ENCODE measurements around the gene EHBP1.
"Not testable (repeated sequence)": the region's sequence is repeated elsewhere in the genome, so short reads cannot be mapped to it uniquely, and the experiment has no call there.

The EHBP1 gene

GRCh38 chr2:62711832-62712494 is 6.5 kb downstream of the EHBP1 start:
- DNase-seq (ENCODE audit: low read depth) = no peak
- H3K4me3 ChIP-seq (ENCODE audit: low read depth, low read length) = no peak overlapping the region
- TF ChIP-seq MYC (IDR thresholded peaks at IDR 0.05; ENCODE audit: low read depth, low read length) (no peak), POLR2A (IDR thresholded peaks at IDR 0.05; ENCODE audit: extremely low read depth, insufficient read length) (no peak), MAX (IDR thresholded peaks at IDR 0.05; ENCODE audit: low read depth, low read length) (no peak), CTCF (IDR thresholded peaks at IDR 0.05; ENCODE audit: low read depth, low read length) (no peak)

- H3K4me3 ChIP-seq (ENCODE audit: low read depth, low read length); DNase-seq (ENCODE audit: low read depth): not testable (repeated sequence)
These were observed 7.7 kb downstream of the EHBP1 start for GRCh38 chr2:62713196-62713595.

- no peak overlapping the region for H3K4me3 ChIP-seq (ENCODE audit: low read depth, low read length)
- TF ChIP-seq CTCF (IDR thresholded peaks at IDR 0.05; ENCODE audit: low read depth, low read length) (no peak), MYC (IDR thresholded peaks at IDR 0.05; ENCODE audit: low read depth, low read length) (no peak), MAX (IDR thresholded peaks at IDR 0.05; ENCODE audit: low read depth, low read length) (no peak), POLR2A (IDR thresholded peaks at IDR 0.05; ENCODE audit: extremely low read depth, insufficient read length) (no peak)
- DNase-seq (ENCODE audit: low read depth) = no peak
These were observed 8.3 kb downstream of the EHBP1 start for GRCh38 chr2:62713837-62714236.

GRCh38 chr2:62716768-62717167 is 11.3 kb downstream of the EHBP1 start:
- no peak for DNase-seq (ENCODE audit: low read depth)
- no peak for TF ChIP-seq MYC (IDR thresholded peaks at IDR 0.05; ENCODE audit: low read depth, low read length)
- no peak for TF ChIP-seq MAX (IDR thresholded peaks at IDR 0.05; ENCODE audit: low read depth, low read length)
- no peak for TF ChIP-seq POLR2A (IDR thresholded peaks at IDR 0.05; ENCODE audit: extremely low read depth, insufficient read length)
- no peak for TF ChIP-seq CTCF (IDR thresholded peaks at IDR 0.05; ENCODE audit: low read depth, low read length)
- H3K4me3 ChIP-seq (ENCODE audit: low read depth, low read length) = no peak overlapping the region

- H3K4me3 ChIP-seq (ENCODE audit: low read depth, low read length) = no peak overlapping the region
- no peak for DNase-seq (ENCODE audit: low read depth)
- no peak for TF ChIP-seq MAX (IDR thresholded peaks at IDR 0.05; ENCODE audit: low read depth, low read length)
- no peak for TF ChIP-seq MYC (IDR thresholded peaks at IDR 0.05; ENCODE audit: low read depth, low read length)
- no peak for TF ChIP-seq POLR2A (IDR thresholded peaks at IDR 0.05; ENCODE audit: extremely low read depth, insufficient read length)
- no peak for TF ChIP-seq CTCF (IDR thresholded peaks at IDR 0.05; ENCODE audit: low read depth, low read length)
These were observed 12.1 kb downstream of the EHBP1 start for GRCh38 chr2:62717503-62718081.

- no peak overlapping the region for H3K4me3 ChIP-seq (ENCODE audit: low read depth, low read length)
- no peak for TF ChIP-seq POLR2A (IDR thresholded peaks at IDR 0.05; ENCODE audit: extremely low read depth, insufficient read length)
- no peak for TF ChIP-seq CTCF (IDR thresholded peaks at IDR 0.05; ENCODE audit: low read depth, low read length)
- TF ChIP-seq MYC (IDR thresholded peaks at IDR 0.05; ENCODE audit: low read depth, low read length) = no peak
- no peak for TF ChIP-seq MAX (IDR thresholded peaks at IDR 0.05; ENCODE audit: low read depth, low read length)
- no peak for DNase-seq (ENCODE audit: low read depth)
These were observed 12.8 kb downstream of the EHBP1 start for GRCh38 chr2:62718225-62718822.
